C4-2B (cell line): ENCODE results near the gene HOXB1.
"Not testable (repeated sequence)": the region's sequence is repeated elsewhere in the genome, so short reads cannot be mapped to it uniquely, and the experiment has no call there.

Source experiments
- H3K27ac ChIP-seq: fragments of 450-650 bp; 2 replicates; pipeline ENCODE4 v1.5.1; 2017
- ZFX ChIP-seq: fragments of 450-650 bp; IDR thresholded peaks from 2 replicates; pipeline ENCODE4 v1.6.1; 2017
- TF ChIP-seq, protein P1 (sequence below): fragments of 450-650 bp; conservative IDR thresholded peaks from 2 replicates; pipeline ENCODE4 v1.5.1; 2017; ENCODE audit warnings: mild to moderate bottlenecking

HOXB1 gene

DNA sequence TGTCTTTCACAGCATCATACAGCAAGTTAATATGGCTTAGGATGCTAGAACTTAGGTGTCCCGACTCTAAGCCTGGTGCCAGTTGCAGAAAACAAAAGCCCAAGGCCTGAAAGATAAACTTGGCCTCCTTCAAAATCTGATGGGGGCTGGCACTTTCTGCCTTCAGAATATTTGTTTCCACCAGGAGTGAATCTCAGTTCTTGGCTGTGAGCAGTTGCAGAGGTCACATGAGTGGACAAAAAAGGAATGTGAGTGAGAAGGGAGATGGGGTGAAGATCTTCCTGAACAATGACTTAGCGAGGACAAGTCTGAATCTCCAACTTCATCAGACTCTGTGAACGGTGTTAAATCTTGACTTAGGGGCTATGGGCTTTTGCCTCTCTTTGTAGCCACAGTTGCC, 46.6 kb downstream of the HOXB1 start:
- TF ChIP-seq ZFX: no peak
- TF ChIP-seq, protein P1, sequence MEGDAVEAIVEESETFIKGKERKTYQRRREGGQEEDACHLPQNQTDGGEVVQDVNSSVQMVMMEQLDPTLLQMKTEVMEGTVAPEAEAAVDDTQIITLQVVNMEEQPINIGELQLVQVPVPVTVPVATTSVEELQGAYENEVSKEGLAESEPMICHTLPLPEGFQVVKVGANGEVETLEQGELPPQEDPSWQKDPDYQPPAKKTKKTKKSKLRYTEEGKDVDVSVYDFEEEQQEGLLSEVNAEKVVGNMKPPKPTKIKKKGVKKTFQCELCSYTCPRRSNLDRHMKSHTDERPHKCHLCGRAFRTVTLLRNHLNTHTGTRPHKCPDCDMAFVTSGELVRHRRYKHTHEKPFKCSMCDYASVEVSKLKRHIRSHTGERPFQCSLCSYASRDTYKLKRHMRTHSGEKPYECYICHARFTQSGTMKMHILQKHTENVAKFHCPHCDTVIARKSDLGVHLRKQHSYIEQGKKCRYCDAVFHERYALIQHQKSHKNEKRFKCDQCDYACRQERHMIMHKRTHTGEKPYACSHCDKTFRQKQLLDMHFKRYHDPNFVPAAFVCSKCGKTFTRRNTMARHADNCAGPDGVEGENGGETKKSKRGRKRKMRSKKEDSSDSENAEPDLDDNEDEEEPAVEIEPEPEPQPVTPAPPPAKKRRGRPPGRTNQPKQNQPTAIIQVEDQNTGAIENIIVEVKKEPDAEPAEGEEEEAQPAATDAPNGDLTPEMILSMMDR: no peak
- no peak overlapping the region for H3K27ac ChIP-seq

DNA sequence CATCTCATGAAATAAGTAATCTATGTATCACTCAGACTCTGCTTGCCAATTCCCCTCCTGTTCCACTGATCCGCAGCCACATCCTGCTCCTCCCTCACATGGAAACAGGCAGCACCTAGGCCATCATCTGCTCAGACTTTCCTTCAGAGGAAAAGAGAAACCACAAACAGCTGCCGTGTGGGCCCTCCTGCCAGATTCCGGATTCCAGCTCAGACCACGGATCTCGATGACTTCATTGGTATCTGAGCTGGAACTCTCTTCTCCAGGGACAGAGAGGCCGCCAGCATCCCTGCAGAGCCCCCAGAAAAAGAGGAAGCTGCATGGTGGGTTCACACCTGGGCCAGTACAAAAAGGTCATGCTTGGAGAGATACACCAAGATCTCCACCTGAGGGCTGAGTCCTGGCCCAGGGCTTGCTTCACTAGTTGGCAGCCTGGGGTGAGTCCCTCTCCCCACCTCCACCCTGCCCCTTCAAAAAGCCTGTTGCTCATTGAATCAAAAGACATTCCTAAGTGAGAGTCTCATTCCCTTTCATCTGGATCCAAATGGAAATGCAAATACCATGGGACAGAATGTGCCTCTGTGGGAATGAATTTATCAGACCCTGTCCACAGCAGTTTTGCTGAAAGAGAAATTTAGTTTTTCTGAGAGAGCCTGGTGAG, 47.2 kb downstream of the HOXB1 start:
- no peak overlapping the region for H3K27ac ChIP-seq
- TF ChIP-seq ZFX: no peak
- TF ChIP-seq, protein P1: no peak

GRCh38 chr17:48483004-48483403, 47.8 kb downstream of the HOXB1 start:
- TF ChIP-seq, protein P1: no peak
- no peak for TF ChIP-seq ZFX
- H3K27ac ChIP-seq: no peak overlapping the region

DNA sequence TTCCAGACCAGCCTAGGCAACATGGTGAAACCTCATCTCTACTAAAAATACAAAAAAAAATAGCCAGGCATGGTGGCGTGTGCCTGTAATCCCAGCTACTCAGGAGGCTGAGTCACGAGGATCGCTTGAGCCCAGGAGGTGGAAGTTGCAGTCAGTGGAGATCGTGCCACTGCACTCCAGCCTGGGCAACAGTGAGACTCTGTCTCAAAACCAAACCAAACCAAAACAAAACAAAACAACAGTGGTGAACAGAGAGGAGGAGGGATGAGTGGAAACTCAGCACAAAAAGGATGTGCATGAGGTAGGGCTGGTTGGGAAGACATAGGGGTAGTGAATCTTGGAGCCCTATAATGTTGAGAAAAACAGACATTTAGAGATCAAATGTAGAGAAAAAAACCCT, 48.5 kb downstream of the HOXB1 start:
- H3K27ac ChIP-seq: not testable (repeated sequence)

DNA sequence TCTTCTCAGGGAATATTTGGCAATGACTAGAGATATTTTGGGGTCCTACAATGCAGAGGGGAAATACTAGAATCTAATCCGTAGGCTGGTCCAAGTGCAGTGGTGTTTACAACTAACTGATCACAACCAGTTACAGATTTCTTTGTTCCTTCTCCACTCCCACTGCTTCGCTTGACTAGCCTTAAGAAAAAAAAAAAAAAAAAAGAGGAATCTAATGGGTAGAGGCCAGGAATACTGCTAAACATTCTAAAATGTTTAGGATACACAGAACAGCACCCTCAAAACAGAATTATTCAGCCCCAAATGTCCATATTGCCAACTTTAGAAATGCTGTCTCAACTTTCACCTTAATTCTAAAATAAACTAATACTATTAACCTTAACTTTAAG, 51.8 kb downstream of the HOXB1 start:
- H3K27ac ChIP-seq: no peak overlapping the region
- TF ChIP-seq, protein P1: no peak
- TF ChIP-seq ZFX: no peak
